GM18526 (cell line): ENCODE results near the gene SDK2.

Experiments used
- POLR2A ChIP-seq: IDR thresholded peaks from 3 replicates; pipeline ENCODE4 v1.6.1; 2011; ENCODE audit not compliant: insufficient read length; ENCODE audit errors: extremely low read depth

SDK2 gene

GRCh38 chr17:73538445-73538844 lies 105.8 kb downstream of the SDK2 start:
- TF ChIP-seq POLR2A = no peak

- TF ChIP-seq POLR2A = no peak
These were observed 107.3 kb downstream of the SDK2 start for GRCh38 chr17:73536700-73537605.

GRCh38 chr17:73535746-73536145 lies 108.5 kb downstream of the SDK2 start:
- TF ChIP-seq POLR2A = no peak

GRCh38 chr17:73534209-73534909 lies 109.9 kb downstream of the SDK2 start:
- no peak for TF ChIP-seq POLR2A

- TF ChIP-seq POLR2A = no peak
These were observed 110.5 kb downstream of the SDK2 start for GRCh38 chr17:73533781-73534180.

- TF ChIP-seq POLR2A = no peak
These were observed 111.1 kb downstream of the SDK2 start for GRCh38 chr17:73533127-73533526.

GRCh38 chr17:73532421-73532901 lies 111.8 kb downstream of the SDK2 start:
- TF ChIP-seq POLR2A = no peak

- no peak for TF ChIP-seq POLR2A
These were observed 113.1 kb downstream of the SDK2 start for GRCh38 chr17:73531158-73531557.

GRCh38 chr17:73528679-73529078 lies 115.6 kb downstream of the SDK2 start:
- no peak for TF ChIP-seq POLR2A

GRCh38 chr17:73526952-73527351 lies 117.3 kb downstream of the SDK2 start:
- TF ChIP-seq POLR2A = no peak

GRCh38 chr17:73524941-73525679 lies 119.1 kb downstream of the SDK2 start:
- TF ChIP-seq POLR2A = no peak

- TF ChIP-seq POLR2A = no peak
These were observed 121.5 kb downstream of the SDK2 start for GRCh38 chr17:73522696-73523095.

- TF ChIP-seq POLR2A = no peak
These were observed 122.1 kb downstream of the SDK2 start for GRCh38 chr17:73522107-73522506.

- no peak for TF ChIP-seq POLR2A
These were observed 122.9 kb downstream of the SDK2 start for GRCh38 chr17:73521376-73521775.

GRCh38 chr17:73520369-73520761 lies 123.9 kb downstream of the SDK2 start:
- no peak for TF ChIP-seq POLR2A

- no peak for TF ChIP-seq POLR2A
These were observed 124.4 kb downstream of the SDK2 start for GRCh38 chr17:73519714-73520368.

GRCh38 chr17:73519011-73519410 lies 125.2 kb downstream of the SDK2 start:
- TF ChIP-seq POLR2A = no peak
